HG03045 (cell line): ENCODE measurements around the gene MLNR.

ENCODE experiments used
- ATAC-seq: cut with Tn5 transposase; IDR thresholded peaks from one replicate; pipeline ENCODE4 v1.9.1; 2021; ENCODE audit warnings: mild to moderate bottlenecking, moderate library complexity; ENCODE audit not compliant: unreplicated experiment

The MLNR gene

GRCh38 chr13:49225223-49226042, 5.3 kb downstream of the MLNR start:
- ATAC-seq, result no peak

- ATAC-seq, result no peak
Observed at GRCh38 chr13:49226613-49227012, 6.5 kb downstream of the MLNR start.

- ATAC-seq, result no peak
Observed at GRCh38 chr13:49234741-49235140, 14.6 kb downstream of the MLNR start.

GRCh38 chr13:49235856-49236431, 15.8 kb downstream of the MLNR start:
- ATAC-seq, result no peak

GRCh38 chr13:49238621-49239020, 18.5 kb downstream of the MLNR start:
- no peak for ATAC-seq

- ATAC-seq, result no peak
Observed at GRCh38 chr13:49240017-49240416, 19.9 kb downstream of the MLNR start.

- ATAC-seq, result no peak
Observed at GRCh38 chr13:49241296-49241695, 21.2 kb downstream of the MLNR start.

- no peak for ATAC-seq
Observed at GRCh38 chr13:49245101-49245500, 25.0 kb downstream of the MLNR start.

- ATAC-seq, result peak; percentile 38
Observed at GRCh38 chr13:49246850-49247642, 26.9 kb downstream of the MLNR start.

GRCh38 chr13:49247643-49248621, 27.8 kb downstream of the MLNR start, which contains the start of gene CDADC1:
Gene CDADC1, plus strand, starts transcription at chr13:49247925. Its CDS starts 113 bp downstream, at chr13:49248038.
- ATAC-seq, result peak; percentile 96

- no peak for ATAC-seq
Observed at GRCh38 chr13:49248622-49249002, 28.5 kb downstream of the MLNR start.

GRCh38 chr13:49251326-49251725, 31.2 kb downstream of the MLNR start:
- no peak for ATAC-seq

- no peak for ATAC-seq
Observed at GRCh38 chr13:49253310-49253709, 33.2 kb downstream of the MLNR start.

GRCh38 chr13:49254007-49254406, 33.9 kb downstream of the MLNR start:
- ATAC-seq, result no peak

GRCh38 chr13:49256841-49257240, 36.7 kb downstream of the MLNR start:
- no peak for ATAC-seq

- no peak for ATAC-seq
Observed at GRCh38 chr13:49258089-49258796, 38.1 kb downstream of the MLNR start.

GRCh38 chr13:49259586-49259985, 39.4 kb downstream of the MLNR start:
- no peak for ATAC-seq

GRCh38 chr13:49262634-49263033, 42.5 kb downstream of the MLNR start:
- no peak for ATAC-seq

- no peak for ATAC-seq
Observed at GRCh38 chr13:49265822-49266221, 45.7 kb downstream of the MLNR start.

- no peak for ATAC-seq
Observed at GRCh38 chr13:49271264-49271663, 51.1 kb downstream of the MLNR start.
